ENCODE results near the gene ZNF184.
"Not testable (repeated sequence)": the region's sequence is repeated elsewhere in the genome, so short reads cannot be mapped to it uniquely, and the experiment has no call there.

ZNF184 gene

DNA sequence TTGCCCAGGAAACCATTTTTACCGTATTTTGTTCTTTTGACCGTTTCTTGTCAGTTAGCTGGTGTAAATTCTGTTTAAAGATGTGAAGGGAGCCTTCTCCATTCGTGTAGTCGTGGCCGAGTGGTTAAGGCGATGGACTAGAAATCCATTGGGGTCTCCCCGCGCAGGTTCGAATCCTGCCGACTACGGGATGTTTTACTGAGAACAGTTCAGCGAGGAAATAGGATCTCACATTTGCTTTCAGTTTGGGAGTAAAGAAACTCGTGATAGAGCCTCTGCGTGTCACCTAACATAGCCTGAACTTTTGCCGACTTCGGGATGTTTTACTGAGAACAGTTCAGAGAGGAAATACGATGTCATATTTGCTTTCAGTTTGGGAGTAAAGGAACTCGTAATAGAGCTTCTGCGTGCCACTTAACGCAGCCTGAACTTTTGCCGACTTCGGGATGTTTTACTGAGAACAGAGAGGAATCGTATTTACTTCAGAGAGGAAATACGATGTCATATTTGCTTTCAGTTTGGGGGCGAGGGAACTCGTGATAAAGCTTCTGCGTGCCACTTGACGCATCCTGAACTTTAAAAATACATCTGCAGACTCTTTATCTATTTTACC is 5.9 kb upstream of the ZNF184 start:
- peak; percentile 88 for DNase-seq

DNA sequence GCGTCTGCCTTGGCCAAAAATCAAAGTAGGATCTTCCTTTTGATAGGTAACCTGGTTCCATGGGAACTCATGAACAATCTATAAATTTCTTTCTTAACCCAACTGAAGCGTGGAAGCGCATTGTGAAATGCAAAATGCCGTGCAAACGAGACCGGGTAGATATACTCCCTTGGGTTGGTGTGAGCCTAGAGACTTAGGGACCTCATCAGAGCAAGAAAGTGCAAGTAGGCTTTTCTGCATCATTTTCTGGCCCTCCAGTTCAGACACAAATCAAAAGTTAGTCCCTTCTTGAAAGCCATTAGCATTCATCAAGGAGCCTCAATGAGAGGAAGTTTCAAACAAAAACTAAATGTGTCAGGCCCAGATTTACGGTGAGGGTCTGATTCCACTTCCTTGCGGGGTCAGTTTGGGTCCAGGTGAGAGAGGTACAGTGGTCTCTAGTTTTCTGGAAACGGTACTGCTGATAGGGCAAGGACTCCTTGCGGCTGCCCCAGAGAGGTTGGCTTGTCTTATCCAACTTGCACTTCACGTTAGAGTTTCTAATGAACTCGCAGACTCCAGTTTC is 5.3 kb upstream of the ZNF184 start:
- DNase-seq, result no peak

DNA sequence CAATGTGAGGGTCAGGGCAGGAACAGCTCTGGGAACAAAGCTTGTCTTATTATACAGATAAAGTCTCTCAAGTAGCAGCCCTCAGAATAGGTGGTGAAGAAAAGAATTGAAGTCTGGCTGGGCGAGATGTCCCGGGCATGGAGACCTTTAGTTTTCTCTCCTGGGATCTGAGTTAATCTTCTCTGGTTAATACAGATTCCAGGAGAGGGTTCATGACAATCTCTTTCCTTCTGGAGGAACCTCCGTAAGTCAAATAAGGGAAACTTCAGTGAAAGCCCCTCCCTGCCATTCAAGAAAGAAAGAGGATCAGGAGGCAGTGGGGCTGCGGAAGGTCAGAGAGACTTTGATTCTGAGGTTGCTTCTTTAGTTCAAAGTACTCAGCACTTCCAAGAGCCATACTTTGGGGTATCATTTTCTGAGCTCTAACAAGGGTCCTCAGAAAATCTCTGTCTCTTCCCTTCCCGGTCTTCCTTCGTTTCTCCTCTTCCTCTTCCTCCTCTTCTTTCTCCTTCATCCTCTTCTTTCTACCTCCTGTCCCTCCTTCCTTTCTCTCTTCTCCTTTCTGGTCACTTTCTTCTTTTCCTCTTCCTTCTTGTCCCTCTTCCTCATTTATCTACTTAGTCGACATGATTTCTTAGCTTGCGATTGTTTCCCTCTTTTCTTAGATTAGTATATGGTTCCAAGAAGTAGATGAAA is 4.6 kb upstream of the ZNF184 start:
- no peak for DNase-seq

DNA sequence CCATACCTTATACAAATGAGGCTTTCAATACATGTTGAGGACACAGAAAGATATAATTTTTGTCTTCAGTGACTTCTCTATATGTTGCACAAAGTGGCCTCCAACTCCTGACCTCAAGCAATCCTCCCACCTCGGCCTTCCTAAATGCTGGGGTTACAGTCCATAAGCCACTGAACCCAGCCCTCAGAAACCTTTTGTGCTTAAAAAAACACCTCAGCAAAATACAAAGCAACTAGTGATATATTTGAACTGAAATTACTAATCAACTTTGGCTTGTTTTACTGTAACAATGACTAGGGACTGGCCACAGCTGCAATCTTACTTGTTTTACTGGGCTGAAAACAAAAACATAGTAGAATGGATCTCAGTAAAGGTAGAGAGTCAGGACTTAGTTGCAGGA is 3.2 kb upstream of the ZNF184 start:
- no peak for DNase-seq

DNA sequence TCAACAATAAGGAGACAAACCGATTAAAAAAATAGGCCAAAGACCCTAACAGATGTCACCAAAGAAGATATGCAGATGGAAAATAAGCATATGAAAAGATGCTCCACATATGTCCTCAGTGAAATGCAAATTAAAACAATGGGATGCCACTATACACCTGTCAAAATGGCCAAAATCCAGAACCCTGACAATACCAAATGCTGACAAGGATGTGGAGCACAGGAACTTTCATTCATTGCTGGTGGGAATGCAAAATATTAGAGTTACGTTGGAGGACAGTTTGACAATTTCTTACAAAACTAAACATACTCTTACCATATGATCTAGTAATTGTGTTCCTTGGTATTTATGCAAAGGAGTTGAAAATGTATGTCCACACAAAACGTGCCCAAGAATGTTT is 1.8 kb upstream of the ZNF184 start:
- DNase-seq, result no peak

DNA sequence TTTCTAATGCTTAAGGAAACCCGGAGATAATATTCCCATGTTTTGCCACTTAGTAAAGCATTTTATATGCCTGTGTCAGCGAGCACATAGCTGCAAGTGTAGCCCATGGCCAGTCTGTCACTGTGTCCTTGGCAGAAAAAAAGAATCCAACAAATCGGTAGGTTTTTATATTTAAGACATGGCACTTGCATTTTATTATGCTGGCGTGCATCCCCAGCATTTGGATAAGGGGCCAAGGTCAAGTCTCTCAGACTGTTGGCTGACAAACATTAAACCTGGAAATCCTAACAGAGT is 1.2 kb upstream of the ZNF184 start:
- DNase-seq, result no peak

DNA sequence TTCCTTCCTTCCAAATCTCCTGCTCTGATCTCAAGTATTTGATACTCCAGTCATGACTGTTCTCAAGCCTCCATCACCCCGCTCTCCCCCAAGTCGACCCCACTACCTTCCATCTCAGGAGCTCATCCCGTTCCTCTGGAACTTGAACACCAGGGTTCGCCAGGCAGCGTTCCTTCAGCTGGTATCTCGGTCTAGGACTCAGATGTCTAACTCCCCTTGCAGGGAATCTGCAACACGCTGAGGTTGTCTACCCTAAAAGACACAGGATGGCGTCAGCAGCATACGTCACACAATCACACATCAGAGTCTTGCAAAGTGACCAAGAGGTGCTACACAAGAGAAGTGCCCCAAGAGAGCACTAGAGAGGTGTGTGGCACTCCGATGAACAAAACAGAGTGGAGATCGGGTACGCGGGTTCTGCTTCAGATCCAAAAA is 706 bp downstream of the ZNF184 start:
- peak; percentile 80 for DNase-seq

DNA sequence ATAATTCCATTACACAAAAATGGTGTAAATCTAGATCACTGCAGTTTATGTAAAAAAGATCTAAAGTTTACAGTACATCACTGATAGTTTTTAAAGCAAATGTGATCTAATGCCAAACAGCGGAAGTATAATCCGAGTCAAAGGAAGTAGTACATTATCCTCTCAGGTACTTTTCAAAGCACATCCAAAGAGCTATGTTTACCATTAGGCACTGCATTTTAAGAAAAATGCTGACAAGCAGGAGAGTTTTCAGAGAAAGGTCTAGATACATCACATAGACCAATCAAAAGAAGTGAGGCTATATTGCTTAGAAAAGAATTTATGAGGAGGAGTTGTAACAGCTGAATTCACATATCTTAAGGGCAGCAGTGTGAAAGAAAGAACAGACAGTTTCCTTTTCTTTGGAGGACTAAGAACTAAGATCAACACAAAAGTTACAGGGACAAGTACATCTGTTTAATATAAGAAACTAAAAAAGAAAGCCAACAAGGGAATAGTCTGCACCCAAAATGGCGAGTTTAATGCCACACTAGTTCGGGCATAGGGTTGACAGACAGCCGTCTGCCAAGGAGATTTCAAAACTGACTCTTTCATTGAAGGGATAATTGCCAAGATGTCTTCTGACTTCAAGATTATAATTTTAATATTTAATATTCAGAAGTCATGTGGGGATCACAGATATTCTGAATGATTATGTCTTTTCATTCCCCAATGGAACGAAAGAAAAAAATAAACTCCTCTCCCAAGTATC is 1.4 kb downstream of the ZNF184 start:
- DNase-seq, result no peak

DNA sequence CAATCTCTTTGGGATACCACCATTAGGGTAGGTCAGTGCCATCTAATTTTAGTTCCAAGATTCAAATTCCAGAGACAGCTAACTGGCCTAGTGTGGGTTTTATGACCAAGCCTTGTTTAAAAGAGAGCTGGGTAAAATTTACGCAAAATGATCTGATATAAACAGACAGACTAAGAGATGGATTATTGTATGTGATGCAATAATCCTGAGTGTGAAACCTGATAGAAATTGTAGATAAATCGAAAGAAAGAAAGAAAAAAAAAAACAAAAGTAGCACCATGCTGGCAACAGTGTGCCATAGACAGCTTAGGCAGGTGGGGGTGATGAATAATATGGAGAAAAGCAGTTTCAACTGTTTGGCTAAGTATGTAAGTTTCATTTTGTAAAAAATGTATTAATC is 2.9 kb downstream of the ZNF184 start:
- DNase-seq, result no peak

DNA sequence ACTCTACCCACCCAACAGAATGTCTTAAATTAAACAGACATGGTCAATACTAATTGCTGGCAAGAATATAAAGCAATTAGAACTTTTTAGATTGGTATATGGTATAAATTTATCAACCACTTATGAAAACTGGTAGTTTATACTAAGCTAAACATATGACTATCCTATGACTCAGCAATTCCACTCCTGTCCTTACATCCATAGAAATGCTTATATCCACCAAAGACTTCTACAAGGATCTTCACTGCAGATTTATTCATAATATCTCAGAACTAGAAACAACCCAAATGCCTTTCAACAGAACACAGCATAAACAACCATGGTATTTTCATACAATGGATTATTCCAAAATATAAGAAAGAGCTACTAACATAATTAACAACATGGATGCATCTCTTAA is 4.6 kb downstream of the ZNF184 start:
- DNase-seq, result no peak

DNA sequence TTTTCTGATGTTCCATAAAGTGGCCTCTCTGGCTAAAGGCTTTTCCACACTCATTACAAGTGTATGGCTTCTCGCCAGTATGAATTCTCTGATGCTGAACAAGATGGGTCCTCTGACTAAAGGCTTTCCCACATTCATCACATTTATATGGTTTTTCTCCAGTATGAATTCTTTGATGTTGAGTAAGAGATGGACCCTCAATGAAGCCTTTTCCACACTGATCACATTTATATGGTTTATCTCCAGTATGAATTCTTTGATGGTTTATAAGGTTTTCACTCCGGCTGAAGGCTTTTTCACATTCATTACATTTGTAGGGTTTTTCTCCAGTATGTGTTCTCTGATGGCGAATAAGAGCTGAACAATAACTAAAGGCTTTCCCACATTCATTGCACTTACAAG is 20.4 kb downstream of the ZNF184 start:
- no peak for DNase-seq

DNA sequence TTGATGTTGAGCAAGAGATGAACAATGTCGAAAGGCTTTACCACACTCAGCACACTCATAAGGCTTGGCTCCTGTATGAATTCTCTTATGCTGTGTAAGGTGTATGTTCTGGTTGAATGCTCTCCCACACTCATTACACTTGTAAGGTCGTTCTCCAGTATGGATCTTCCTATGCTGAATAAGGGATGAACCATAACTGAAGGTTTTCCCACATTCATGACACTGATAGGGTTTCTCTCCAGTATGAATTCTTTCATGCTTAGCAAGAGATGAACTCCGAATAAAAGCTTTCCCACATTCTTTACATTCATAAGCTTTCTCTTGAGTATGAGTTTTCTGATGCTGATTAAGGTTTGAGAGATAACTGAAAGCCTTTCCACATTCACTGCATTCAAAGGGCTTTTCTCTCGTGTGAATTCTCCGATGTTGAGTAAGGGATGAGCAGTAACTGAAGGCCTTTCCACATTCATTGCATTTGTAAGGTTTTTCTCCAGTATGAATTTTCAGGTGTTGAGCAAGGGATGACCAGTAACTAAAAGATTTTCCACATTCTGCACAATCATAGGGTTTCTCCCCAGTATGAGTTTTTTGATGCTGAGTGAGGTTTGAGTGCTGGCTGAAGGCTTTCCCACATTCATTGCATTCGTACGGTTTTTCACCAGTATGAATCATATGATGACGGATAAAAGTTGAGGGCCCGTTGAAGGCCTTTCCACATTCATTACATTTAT is 21.1 kb downstream of the ZNF184 start:
- DNase-seq, result no peak

DNA sequence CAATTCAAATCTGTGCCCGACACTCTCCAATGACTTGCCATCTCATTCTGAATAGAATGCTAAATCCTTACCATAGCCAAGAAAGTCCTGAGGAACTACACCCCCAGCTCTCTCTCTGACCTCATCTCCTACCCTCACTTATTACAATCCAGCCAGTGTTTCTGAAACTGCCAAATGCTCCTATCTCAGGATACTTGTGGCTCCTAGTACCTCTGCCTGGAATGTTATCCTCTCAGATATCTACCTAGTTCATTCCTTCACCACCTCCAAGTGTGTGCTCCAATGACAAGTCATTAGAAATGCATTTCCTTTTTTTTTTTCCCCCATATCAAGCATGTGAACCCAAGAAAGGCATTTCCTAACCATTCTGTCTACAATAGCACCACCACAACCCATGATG is 24.4 kb downstream of the ZNF184 start:
- DNase-seq, result no peak

DNA sequence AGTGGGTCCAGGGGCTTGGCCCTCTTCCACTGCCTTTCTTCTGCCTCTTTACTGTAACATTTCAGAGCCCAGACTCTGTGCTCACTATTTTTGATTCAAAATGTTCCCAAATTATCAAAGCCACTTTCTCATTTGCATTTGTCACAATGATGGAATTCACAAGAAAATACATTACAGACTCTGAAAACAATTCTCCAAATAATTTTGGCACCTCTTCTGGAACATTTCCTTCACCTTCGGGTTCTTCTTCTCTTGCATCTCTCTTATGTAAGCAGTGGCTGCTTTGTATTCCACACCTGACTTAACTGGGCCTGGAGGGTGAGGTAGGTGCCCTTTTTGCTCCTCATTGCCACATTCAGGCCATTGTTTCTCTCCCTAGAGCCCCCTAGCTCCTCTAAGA is 30.0 kb downstream of the ZNF184 start:
- DNase-seq, result no peak

DNA sequence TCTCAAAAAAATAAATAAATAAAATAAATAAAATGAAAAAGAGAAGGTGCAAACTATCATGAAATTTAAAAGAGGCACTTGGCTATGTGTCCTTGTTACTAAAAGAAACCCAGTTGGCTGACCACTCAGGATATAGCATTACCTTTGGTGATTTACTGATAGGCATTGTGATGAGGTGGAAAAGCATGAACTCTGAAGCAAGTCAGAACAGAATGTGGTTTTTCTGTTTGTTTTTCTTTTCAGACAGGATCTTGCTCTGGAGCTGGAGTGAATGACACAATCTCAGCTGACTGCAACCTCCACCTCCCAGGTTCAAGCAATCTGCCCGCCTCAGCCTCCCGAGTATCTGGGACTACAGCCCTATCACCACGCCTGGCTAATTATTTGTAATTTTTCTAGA is 31.9 kb downstream of the ZNF184 start:
- no peak for DNase-seq

DNA sequence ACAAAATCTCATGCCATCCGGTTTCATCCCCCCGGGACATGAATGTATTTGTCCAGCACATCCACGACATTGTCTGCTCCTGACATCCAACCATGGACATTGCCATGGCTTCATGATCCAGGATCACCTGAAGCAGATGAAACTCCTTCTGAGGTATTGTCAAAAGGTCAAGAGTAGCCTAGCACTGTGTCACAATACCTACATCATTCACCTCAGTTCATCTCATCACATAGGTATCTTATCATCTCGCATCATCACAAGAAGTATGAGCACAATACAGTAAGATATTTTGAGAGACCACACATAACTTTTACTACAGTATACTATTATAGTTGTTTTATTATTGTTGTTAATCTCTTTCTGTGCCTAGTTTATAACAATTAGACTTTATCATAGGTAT is 33.5 kb downstream of the ZNF184 start:
- no peak for DNase-seq

DNA sequence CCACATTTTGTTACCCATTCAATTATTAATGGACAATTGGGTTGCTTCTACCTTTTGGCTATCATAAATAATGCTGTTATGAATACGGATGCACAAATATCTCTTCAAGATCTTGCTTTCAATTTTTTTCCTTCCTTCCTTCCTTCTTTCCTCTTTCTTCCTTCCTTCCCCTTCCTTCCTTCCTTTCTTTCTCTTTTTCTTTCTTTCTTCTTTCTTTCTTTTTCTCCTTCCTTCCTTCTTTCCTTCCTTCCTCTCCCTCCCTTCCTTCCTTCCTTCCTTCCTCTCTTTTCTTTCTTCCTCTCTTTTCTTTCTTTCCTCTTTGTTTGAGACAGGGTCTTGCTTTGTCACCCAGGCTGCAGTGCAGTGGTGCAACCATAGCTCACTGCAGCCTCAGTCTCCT is 39.2 kb downstream of the ZNF184 start:
- DNase-seq, result no peak

DNA sequence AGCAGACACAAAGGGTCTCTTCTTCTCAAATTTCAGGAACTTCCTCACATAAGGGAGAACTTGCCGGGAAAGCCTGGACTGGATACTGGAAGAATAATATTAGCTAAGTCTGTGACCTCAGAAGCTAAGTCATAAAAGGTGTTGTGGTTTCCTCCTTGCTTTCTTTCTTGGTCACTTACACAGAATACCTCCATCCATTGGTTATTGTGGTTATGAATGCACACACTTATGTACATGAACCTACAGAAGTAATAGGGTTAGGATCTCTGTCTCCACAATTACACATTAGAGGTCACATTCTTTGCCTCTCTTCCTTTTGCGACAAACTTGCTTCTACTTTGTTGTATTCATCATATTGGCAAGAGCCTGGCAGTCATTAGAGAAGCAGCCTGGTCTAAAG is 43.9 kb downstream of the ZNF184 start:
- no peak for DNase-seq

DNA sequence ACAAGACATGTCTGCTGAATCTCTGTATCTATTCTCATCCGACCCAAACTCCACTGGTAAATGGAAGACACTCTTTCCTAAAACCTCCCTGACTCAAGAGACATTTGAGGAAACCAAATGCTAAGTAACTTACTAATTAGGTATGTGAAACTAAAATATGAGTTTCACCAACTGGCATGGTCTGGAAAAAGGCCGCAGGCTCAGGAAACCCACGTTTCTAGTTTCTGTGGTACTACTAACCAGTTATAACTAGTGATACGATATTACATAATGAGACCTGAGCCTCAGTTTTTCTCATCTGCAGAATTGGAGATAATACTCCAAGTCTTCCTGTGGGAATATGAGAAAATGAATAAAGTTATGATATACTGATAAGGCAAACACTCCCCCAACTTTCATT is 44.4 kb downstream of the ZNF184 start:
- no peak for DNase-seq

DNA sequence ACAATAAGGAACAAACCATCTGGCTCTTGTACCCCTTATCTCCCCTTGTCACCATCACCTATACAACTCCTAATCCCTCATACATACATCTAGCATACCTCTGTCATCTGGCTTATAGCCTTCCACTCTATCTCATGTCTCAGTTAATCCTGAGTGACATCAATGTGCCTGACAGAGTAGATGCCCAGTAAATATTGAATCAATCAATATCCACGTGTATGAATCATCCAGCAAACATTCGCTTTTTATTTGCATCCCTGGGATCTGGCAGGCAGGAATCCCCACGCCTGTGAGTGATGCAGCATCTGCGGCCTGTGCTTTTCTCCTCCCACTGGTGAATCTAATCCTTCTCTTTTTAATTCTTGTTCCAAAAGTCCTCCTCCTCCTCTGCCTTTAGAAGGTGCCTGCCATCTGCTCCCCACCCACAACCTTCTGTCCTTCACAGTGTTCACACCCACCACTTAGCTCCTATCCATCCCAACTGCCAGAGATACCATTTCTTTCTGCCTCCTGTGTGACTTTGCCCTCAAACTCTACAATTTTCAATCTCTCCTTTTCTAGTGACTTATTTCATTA is 46.8 kb downstream of the ZNF184 start:
- no peak for DNase-seq

DNA sequence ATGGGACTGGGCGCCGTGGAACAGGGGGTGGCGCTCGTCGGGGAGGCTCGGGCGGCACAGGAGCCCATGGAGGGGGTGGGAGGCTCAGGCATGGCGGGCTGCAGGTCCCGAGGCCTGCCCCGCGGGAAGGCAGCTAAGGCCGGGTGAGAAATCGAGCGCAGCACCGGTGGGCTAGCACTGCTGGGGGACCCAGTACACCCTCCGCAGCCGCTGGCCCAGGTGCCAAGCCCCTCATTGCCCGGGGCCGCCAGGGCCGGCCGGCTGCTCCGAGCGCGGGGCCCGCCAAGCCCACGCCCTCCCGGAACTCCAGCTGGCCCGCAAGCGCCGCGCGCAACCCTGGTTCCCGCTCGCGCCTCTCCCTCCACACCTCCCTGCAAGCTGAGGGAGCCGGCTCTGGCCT is 48.1 kb downstream of the ZNF184 start:
- not testable (repeated sequence) for DNase-seq

DNA sequence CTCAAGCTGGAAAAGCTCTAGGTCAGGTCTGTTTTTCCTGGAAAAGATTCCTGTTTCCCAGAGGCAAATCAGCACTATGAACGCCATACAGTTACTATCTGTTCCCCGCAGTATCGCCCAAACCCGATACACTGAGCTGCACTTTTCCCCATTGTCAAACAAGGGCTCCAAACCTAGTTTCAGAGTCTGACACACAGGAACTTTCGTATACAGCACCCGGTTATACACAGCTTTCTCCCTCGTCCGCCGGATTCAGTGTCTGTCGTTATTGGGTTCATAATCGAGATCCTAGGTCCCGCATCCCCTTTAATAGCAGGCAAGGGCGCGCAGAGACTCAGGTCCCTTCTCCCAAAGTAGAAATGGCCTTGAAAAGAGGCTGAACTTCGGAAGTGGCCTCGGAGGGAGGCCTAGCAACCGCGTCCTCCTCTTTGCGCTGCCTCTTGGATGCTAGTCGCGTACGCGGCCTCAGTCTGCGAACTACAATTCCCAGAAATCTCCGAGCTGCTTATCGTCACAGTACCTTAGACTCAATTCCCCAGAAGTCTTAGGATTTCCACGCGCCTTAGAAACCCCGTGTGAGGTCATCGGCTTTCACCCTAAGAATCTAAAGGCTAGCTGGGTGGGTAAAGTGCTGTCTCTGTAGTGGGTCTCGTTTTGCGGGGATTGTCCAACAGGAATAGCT is 50.1 kb downstream of the ZNF184 start:
- DNase-seq, result peak; percentile 45

DNA sequence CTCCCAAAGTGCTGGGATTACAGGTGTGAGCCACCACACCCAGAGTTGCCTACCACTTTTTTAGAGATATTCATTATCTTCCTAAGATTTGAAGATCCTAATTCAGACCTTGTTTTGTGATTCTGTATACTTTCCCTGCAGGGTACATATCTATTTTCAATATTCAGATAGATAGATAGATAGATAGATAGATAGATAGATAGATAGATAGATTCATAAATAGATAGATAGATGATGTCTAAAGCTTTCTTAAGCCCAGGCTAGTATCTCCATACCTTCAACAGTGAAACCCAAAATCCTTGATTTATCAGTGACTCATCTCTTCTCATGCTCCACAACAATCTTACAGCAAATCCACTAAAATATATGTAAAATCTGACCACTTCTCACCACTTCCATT is 53.5 kb downstream of the ZNF184 start:
- no peak for DNase-seq
